GM12864 (cell line): Measurements from ENCODE around the gene TPGS1.
A peak's percentile ranks its signal among the peaks of the same experiment; 100 is the strongest.

Source experiments
- DNase-seq: peaks from one replicate; pipeline ENCODE4 v3.0.0-alpha.2; 2011; ENCODE audit warnings: low read depth
- H3K4me3 ChIP-seq: 2 replicates; pipeline ENCODE4 v1.5.1; 2011; ENCODE audit warnings: mild to moderate bottlenecking, low read depth, low read length, control low read depth
- TF ChIP-seq, protein P1 (sequence below): IDR thresholded peaks from 2 replicates; pipeline ENCODE4 v1.5.1; 2011; ENCODE audit warnings: low read depth, mild to moderate bottlenecking, moderate library complexity, low read length, control low read depth, inconsistent platforms; ENCODE audit errors: missing control alignments

TPGS1 gene, protein sequence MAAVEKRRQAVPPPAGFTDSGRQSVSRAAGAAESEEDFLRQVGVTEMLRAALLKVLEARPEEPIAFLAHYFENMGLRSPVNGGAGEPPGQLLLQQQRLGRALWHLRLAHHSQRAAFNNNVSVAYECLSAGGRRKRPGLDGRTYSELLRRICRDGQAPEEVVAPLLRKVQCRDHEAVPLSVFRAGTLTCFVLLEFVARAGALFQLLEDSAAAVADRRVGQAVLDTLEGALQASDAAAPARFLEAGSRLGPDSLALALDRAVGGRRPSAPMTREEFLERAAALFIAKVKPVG

DNA sequence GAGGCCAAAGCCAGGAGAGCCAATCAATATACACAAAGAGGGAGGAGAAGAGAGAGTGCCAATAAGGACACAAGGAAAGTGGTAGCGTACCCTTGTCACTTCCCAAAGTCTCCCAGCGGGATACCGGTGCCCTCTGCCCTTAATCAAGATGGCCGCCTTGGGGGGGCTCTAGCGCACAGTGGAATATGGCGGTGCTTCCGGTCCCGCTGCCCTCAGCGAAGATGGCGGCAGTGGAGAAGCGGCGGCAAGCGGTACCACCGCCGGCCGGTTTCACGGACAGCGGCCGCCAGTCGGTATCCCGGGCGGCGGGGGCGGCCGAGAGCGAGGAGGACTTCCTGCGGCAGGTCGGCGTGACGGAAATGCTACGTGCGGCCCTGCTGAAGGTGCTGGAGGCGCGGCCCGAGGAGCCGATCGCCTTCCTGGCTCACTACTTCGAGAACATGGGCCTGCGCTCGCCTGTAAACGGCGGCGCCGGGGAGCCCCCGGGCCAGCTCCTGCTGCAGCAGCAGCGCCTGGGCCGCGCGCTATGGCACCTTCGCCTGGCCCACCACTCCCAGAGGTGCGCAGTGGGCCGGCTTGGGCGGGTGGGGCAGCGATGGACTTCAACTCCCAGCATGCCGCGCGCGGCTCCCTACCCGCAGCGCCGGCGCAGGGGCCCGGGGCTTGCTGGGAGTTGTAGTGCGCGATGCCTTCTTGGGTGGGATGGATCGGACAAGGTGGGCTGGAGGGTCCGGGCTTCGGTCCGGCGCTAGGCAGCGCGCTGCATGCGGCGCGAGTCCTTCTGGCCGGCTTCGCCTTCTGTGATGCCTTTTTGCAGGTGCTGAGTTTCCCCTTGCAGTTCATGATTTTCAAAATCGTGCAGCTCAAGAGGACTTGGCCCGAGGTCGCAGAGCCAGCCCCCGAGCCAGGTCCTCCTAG, at the start of gene TPGS1:
TSS of gene TPGS1 (plus strand) at position 212 of the 918 bp plus-strand sequence. CDS start at position 222, 10 bp downstream.
- peak within 1 kb of the TSS; percentile 85 for H3K4me3 ChIP-seq
- TF ChIP-seq, protein P1, sequence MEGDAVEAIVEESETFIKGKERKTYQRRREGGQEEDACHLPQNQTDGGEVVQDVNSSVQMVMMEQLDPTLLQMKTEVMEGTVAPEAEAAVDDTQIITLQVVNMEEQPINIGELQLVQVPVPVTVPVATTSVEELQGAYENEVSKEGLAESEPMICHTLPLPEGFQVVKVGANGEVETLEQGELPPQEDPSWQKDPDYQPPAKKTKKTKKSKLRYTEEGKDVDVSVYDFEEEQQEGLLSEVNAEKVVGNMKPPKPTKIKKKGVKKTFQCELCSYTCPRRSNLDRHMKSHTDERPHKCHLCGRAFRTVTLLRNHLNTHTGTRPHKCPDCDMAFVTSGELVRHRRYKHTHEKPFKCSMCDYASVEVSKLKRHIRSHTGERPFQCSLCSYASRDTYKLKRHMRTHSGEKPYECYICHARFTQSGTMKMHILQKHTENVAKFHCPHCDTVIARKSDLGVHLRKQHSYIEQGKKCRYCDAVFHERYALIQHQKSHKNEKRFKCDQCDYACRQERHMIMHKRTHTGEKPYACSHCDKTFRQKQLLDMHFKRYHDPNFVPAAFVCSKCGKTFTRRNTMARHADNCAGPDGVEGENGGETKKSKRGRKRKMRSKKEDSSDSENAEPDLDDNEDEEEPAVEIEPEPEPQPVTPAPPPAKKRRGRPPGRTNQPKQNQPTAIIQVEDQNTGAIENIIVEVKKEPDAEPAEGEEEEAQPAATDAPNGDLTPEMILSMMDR = no peak
- DNase-seq = no peak

DNA sequence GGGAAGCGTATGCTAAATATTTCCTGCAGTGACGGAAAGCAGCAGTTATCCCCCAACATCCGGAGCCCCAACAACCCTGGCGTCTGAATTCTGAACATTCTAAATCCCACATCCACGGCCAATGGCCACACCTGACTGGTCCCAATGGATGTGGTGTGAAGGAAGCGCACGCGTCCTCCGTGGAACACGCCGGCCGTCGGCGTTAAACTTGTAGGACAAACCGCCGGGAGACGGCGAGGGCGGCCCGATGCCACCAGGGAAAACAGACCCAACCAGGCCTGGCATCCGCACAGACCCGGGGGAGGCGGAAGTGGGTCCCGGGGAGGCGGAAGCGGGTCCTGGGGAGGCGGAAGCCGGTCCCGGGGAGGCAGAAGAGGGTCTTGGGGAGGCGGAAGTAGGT, 49.7 kb upstream of the TPGS1 start:
- TF ChIP-seq, protein P1 = no peak
- DNase-seq = no peak
- H3K4me3 ChIP-seq = no peak overlapping the region

DNA sequence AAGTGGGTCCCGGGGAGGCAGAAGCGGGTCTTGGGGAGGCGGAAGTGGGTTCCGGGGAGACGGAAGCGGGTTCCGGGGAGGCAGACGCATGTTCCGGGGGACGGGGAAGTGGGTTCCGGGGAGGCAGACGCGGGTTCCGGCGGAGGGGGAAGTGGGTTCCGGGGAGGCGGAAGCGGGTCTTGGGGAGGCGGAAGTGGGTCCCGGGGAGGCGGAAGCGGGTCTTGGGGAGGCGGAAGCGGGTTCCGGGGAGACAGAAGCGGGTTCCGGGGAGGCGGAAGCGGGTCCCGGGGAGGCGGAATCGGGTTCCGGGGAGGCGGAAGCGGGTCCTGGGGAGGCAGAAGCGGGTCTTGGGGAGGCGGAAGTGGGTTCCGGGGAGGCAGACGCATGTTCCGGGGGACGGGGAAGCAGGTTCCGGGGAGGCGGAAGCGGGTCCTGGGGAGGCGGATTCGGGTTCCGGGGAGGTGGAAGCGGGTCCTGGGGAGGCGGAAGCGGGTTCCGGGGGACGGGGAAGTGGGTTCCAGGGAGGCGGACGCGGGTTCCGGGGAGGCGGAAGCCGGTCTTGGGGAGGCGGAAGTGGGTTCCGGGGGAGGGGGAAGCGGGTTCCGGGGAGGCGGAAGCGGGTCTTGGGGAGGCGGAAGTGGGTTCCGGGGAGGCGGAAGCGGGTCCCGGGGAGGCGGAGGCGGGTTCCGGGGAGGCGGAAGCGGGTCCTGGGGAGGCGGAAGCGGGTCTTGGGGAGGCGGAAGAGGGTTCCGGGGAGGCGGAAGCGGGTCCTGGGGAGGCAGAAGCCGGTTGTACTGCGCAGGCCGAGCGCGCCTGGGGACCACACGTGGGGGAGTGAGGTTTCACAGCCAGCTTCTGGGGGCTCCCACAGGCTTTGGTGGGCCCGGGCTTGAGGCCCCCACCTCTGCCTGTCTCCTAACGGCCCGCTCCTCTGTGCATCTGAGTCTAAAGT, 48.9 kb upstream of the TPGS1 start:
- no peak for DNase-seq
- H3K4me3 ChIP-seq = no peak overlapping the region
- TF ChIP-seq, protein P1 = no peak

DNA sequence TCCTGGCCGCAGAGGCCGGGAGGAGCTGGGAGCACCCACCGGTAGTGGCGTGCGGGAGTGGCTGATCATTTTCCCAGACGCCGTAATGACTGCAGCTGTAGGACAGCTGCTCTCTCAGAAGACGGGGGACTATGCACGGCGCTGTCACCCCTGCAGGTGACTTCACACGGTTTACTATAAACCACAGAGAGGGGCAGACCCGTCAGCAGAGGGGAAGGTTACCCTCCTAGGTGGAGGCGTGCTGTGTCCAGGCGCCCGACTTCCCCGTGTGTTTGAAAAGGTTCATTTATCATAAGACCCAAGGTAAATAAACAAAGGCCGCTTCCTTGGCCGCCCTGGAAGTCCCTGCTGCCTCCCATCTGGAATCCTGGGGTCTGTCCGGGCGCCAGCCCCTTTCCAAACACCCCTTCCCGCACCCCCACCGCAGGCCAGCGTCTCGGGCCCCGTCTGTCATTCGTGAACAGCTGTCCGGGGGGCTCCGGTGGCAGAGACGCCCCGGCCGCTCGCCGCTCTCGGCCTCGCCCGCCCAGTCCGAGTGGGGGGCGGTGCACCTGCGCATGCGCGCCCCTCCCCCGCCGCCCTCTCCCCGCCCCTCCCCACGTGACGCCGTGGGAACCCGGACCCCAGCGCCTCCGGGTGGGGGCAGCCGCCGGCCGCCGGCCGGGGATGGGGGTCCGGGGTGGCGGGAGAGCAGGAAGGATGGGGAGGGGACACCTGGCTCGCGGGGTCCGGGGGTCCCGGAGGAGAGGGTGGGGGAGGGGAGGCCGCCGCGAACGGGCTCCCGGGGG, 47.4 kb upstream of the TPGS1 start:
- no peak overlapping the region for H3K4me3 ChIP-seq
- DNase-seq = no peak
- TF ChIP-seq, protein P1 = no peak

DNA sequence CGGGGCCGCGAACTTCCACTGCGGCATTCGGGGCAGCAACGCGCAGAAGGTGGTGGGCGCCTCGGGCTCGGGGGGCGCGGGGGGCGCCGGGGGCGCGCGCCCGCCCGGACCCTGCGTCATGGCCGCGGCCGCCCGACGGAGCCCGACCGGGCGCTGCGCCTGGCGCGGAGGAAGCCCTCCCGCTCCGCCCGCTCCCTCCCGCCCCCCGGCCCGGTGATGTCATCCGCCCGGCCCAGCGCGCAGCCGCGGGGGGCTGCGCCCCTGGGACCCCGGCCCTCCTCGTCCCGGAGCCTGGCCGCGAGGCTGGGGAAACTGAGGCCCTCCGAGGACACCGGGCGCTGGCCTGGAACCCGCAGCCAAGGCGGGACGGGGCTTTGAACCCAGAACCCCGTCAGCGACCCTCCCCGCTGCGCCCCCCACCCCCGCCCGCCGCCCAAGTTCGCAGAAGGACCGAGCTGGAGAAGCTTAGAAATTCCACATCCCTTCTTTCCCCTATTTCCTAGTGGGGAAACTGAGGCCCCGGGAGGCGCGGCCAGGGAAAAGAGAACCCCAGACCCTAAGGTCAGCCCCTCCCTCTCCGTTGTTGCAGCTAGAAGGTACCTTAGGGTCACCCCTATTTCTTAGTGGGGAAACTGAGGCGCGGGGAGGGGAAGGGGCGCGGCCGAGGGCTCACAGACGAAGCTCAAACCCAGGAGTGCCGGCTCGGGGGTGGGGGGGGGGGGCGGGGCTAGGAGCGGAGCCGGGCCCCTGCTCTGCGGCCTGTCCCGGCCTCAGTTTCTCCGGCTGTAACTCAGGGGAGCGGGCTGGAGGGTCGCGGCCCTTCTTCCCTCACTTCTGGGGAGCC, 46.2 kb upstream of the TPGS1 start, which contains the start of gene SHC2:
TSS of gene SHC2 (minus strand) at position 157 of the 844 bp plus-strand sequence. CDS start at position 120, 37 bp downstream.
- TF ChIP-seq, protein P1 = no peak
- H3K4me3 ChIP-seq = no peak within 1 kb of the TSS
- DNase-seq = no peak
